NB4 (cell line): Measurements from ENCODE around the gene ANKRD18A.

Experiments used
- DNase-seq: peaks from one replicate; pipeline ENCODE4 v3.0.0; 2010; ENCODE audit warnings: low read depth
- H3K4me3 ChIP-seq: one replicate; pipeline ENCODE4 v1.5.1; 2011; ENCODE audit warnings: mild to moderate bottlenecking, low read depth, low read length, moderate library complexity
- MYC ChIP-seq: IDR thresholded peaks from 2 replicates; pipeline ENCODE4 v1.6.1; 2011; ENCODE audit warnings: low read depth, low read length
- POLR2A ChIP-seq: IDR thresholded peaks from 2 replicates; pipeline ENCODE4 v1.6.1; 2011; ENCODE audit warnings: mild to moderate bottlenecking; ENCODE audit not compliant: insufficient read length; ENCODE audit errors: extremely low read depth
- TF ChIP-seq, protein P1 (sequence below): IDR thresholded peaks from one replicate; pipeline ENCODE4 v1.5.1; 2012; ENCODE audit warnings: low read depth, low read length
- TF ChIP-seq, protein P2 (sequence below): IDR thresholded peaks from 2 replicates; pipeline ENCODE4 v1.6.1; 2011; ENCODE audit warnings: low read depth, low read length

The ANKRD18A gene

DNA sequence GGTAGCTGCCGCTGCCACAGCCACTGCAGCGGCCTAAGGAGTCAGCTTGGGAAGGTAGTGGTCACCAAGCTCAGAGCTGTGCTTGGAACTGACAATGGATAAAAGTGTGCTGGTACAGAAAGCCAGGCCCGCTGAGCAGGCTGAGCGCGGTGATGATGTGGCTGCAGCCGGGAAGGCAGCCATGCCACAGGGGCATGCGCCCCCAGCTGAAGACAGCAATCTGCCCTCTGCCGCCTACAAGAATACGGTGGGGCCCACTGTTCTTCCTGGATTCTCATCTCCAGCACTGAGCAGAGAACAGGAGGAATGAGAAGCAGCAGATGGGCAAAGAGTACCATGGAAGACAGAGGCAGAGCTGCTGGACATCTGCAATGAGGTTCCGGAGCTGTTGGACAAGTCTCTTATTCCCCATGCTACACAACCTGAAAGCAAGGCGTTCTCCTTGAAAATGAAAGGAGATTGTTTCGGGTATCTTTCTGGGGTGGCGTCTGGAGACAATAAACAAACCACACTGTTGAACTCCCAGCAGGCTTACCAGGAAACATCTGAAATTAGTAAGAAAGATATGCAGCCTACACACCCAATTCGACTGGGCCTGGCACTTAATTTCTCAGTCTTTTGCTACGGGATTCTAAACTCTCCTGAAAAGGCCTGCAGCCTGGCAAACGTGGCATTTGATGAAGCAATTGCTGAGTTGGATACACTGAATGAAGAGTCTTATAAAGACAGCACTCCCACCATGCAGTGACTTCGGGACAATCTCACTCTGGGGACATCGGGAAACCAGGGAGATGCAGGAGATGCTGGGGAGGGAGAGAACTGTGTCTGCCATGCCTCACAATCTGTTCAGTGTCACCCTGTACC, 22.8 kb upstream of the ANKRD18A start:
- no peak overlapping the region for H3K4me3 ChIP-seq
- DNase-seq: no peak
- TF ChIP-seq, protein P1, sequence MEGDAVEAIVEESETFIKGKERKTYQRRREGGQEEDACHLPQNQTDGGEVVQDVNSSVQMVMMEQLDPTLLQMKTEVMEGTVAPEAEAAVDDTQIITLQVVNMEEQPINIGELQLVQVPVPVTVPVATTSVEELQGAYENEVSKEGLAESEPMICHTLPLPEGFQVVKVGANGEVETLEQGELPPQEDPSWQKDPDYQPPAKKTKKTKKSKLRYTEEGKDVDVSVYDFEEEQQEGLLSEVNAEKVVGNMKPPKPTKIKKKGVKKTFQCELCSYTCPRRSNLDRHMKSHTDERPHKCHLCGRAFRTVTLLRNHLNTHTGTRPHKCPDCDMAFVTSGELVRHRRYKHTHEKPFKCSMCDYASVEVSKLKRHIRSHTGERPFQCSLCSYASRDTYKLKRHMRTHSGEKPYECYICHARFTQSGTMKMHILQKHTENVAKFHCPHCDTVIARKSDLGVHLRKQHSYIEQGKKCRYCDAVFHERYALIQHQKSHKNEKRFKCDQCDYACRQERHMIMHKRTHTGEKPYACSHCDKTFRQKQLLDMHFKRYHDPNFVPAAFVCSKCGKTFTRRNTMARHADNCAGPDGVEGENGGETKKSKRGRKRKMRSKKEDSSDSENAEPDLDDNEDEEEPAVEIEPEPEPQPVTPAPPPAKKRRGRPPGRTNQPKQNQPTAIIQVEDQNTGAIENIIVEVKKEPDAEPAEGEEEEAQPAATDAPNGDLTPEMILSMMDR: no peak
- no peak for TF ChIP-seq POLR2A
- TF ChIP-seq, protein P2, sequence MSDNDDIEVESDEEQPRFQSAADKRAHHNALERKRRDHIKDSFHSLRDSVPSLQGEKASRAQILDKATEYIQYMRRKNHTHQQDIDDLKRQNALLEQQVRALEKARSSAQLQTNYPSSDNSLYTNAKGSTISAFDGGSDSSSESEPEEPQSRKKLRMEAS: no peak
- TF ChIP-seq MYC: no peak

- TF ChIP-seq, protein P2: no peak
- TF ChIP-seq, protein P1: peak; percentile 34
- H3K4me3 ChIP-seq: no peak overlapping the region
- peak; percentile 57 for DNase-seq
Observed at GRCh38 chr9:38641985-38642864, 21.8 kb upstream of the ANKRD18A start.

GRCh38 chr9:38641142-38641541, 20.7 kb upstream of the ANKRD18A start:
- TF ChIP-seq MYC (no peak), POLR2A (no peak)
- TF ChIP-seq, protein P2: no peak
- TF ChIP-seq, protein P1: no peak
- H3K4me3 ChIP-seq: no peak overlapping the region
- DNase-seq: no peak

GRCh38 chr9:38639577-38639940, 19.2 kb upstream of the ANKRD18A start:
- DNase-seq: no peak
- TF ChIP-seq, protein P1: no peak
- TF ChIP-seq, protein P2: no peak
- TF ChIP-seq MYC (no peak), POLR2A (no peak)
- no peak overlapping the region for H3K4me3 ChIP-seq

DNA sequence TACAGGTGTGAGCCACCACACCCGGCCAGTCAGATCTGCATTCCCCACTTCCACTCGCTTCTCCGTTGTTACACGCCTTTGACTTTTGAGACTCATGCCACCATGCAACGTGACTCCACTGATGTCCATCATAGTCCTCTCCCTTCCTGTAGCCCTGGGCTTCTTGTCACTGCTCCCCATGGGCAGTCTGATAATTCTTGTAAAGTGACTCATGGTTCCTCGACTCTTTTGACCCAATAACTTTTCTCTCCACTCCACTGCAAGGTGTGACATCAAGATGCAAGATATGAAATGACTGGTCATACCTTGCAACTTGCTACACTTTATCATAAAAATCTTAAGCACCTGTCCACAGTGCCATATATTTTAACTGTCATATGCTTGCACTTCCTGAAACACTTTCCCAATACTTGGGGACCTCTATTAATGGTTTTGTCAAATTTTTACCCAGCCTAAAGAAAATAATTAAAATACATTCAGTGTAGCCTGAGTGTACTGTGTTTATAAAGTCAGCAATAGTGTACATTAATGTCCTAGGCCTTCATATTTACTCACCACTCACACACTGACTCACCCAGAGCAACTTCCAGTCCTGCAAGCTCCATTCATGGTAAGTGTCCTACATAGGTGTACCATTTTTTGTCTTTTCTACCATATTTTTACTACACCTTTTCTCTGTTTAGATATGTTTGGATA, 18.6 kb upstream of the ANKRD18A start:
- TF ChIP-seq POLR2A: no peak
- TF ChIP-seq MYC: no peak
- TF ChIP-seq, protein P2: no peak
- TF ChIP-seq, protein P1: no peak
- H3K4me3 ChIP-seq: no peak overlapping the region
- DNase-seq: no peak
